ENCODE data around the gene WNT9A.

- no peak for TF ChIP-seq EZH2 (IDR thresholded peaks at IDR 0.05; ENCODE audit: borderline replicate concordance)
- TF ChIP-seq CTCF (IDR thresholded peaks at IDR 0.05; ENCODE audit: poor library complexity) = no peak
- TF ChIP-seq EZH2phosphoT487 (IDR thresholded peaks at IDR 0.05; ENCODE audit: low read depth, severe bottlenecking, unreplicated experiment) = no peak
These were observed 29.5 kb downstream of the WNT9A start for GRCh38 chr1:227918083-227918700.
